Muscle of leg (tissue), 11 donors: Measurements from ENCODE around the gene FBXL7. TPM values are rescaled to one million over a fixed set of nuclear protein-coding genes. Genes with fewer than 3 reads are reported as not detected.
A peak's percentile ranks its signal among the peaks of the same experiment; 100 is the strongest.

Experiments
- DNase-seq: peaks from one replicate; pipeline ENCODE4 v3.0.0; 2013
- H3K27ac ChIP-seq: one replicate; pipeline ENCODE4 v1.5.1; 2013; ENCODE audit warnings: mild to moderate bottlenecking, low read length, control low read depth
- H3K27me3 ChIP-seq: one replicate; pipeline ENCODE4 v1.6.1; 2013; ENCODE audit warnings: low read length; ENCODE audit not compliant: control insufficient read depth, insufficient read depth
- H3K36me3 ChIP-seq: one replicate; pipeline ENCODE4 v1.6.1; 2013; ENCODE audit warnings: low read length; ENCODE audit not compliant: control insufficient read depth, insufficient read depth
- H3K4me1 ChIP-seq: one replicate; pipeline ENCODE4 v1.6.1; 2013; ENCODE audit warnings: low read length; ENCODE audit not compliant: control insufficient read depth, insufficient read depth
- H3K4me3 ChIP-seq: one replicate; pipeline ENCODE4 v1.5.1; 2013; ENCODE audit warnings: low read length, control low read depth
- H3K9me3 ChIP-seq: replicated peaks from 2 replicates; pipeline ENCODE4 v1.6.1; 2013; ENCODE audit warnings: low read depth, low read length; ENCODE audit not compliant: control insufficient read depth
- WGBS: methylation state at CpG from one replicate; pipeline ENCODE4 v1.1.5; 2013; ENCODE audit warnings: missing lambda C conversion rate; ENCODE audit not compliant: insufficient coverage; 5-methylcytosine and 5-hydroxymethylcytosine counted together
- polyA plus RNA-seq, 8 donors: library from polyadenylated mRNA; unstranded; fragments of 120-200 nt; gene quantifications; one replicate each; pipeline versions ENCODE4 v1.2.1 to v1.2.3, GENCODE V29; 2013; ENCODE audit warnings: inconsistent platforms in 1 of 8, low replicate concordance in 1 of 8; ENCODE audit not compliant: insufficient read length in 8 of 8, insufficient read depth in 1 of 8
- total RNA-seq: library from RNA; stranded (reverse); fragments of 120-200 nt; gene quantifications from one replicate; pipeline ENCODE4 v1.2.4, GENCODE V29; 2013

Gene FBXL7
- total and polyA plus RNA-seq, 9 donors = 9.0 to 26.1 (median 21.5) TPM

DNA sequence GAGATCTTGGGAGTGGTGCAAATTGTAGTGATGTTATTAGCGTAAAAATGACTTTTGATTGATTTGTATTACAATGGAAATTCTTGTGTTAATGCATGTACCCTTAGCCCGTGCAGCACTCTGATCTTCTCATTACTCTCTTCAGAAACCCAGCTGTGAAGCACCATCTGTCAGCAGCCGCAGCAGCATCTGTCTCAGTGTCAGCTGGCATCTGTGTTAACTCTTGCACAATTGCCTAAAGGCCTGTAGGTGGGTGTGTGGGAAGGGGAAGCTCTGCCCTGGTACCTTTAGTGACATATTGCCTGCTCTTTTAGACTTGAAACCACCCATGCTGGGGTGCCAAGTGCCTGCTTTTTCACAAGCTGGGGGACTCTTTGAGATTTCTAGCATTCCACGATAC is 101.3 kb downstream of the FBXL7 start:
- WGBS = no CpG with 5 or more reads among the region's 4 CpGs

DNA sequence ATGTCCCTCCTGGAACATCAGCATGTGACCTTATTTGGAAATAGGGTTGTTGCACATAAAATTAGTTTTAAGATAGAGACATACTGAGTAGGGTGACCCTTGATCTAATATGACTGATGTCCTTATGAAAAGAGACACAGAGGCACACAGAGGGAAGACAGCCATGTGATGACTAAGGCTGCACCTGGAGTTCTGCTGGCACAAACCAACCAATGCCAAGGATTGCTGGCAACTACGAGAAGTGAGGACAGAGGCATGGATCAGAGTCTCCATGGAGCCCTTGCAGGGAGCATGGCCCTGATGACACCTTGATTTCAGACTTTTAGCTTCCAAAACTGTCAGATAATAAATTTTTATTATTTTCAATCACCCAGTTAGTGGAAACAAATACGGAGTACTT is 101.9 kb downstream of the FBXL7 start:
- DNase-seq = no peak
- Histone ChIP-seq H3K4me1 (peaks cover 4% of the 10 kb centered on the region), H3K9me3 (no peaks in the 10 kb centered on the region), H3K27ac (no peak overlapping the region), H3K27me3 (no peaks in the 10 kb centered on the region), H3K36me3 (no peaks in the 10 kb centered on the region), H3K4me3 (no peak overlapping the region)
- WGBS = no CpG with 5 or more reads among the region's 2 CpGs

More for the DNA sequence above, 101.3 kb downstream of the FBXL7 start:
- Histone ChIP-seq H3K9me3 (no peaks in the 10 kb centered on the region), H3K36me3 (no peaks in the 10 kb centered on the region), H3K4me1 (peaks cover 4% of the 10 kb centered on the region), H3K27me3 (no peaks in the 10 kb centered on the region), H3K27ac (no peak overlapping the region), H3K4me3 (no peak overlapping the region)
- peak; percentile 56 for DNase-seq

DNA sequence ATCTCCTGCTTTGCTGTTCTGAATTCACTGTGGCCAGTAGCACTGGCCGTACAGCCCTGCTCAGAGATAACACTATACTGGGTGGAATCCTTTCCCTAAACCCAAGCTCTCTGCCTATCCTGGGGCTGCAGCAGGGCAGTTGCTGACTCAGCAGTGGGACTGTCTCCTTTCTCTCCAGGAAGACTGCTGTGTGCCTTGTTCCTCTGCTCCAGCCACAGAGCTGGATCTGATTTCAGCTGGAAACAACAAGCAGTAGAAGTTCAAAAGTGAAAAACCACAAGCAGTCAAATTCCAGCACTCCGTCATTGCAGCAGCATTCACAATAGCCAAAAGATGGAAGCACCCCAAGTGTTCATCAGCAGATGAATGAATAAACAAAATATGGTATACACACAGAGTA is 105.0 kb downstream of the FBXL7 start:
- Histone ChIP-seq H3K4me3 (no peak overlapping the region), H3K27ac (no peak overlapping the region), H3K36me3 (no peaks in the 10 kb centered on the region), H3K27me3 (no peaks in the 10 kb centered on the region), H3K9me3 (no peaks in the 10 kb centered on the region), H3K4me1 (peaks cover 3% of the 10 kb centered on the region)
- 80% methylated on average over 1 of the region's 2 CpGs for WGBS
- DNase-seq = no peak

DNA sequence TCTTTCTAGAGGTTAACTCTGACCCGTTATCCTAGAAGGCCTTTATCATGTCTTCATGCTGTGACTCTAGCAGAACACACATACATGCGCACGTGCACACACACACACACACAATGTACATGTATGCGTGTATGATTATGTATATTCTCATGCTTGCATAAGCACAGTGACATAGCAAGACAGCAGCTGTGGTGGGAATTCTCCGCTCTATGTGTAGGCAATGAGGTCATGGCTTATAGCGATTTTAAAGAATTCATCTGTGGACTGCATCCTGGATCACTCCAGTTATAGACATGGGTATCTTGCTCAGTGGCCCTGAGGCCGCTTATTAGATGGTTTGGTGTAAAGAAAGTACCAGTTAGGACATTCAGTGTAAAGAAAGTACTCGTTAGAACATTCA is 106.2 kb downstream of the FBXL7 start:
- Histone ChIP-seq H3K36me3 (no peaks in the 10 kb centered on the region), H3K4me3 (no peak overlapping the region), H3K27ac (peak overlapping the region; percentile 15), H3K4me1 (no peaks in the 10 kb centered on the region), H3K27me3 (no peaks in the 10 kb centered on the region), H3K9me3 (no peaks in the 10 kb centered on the region)
- DNase-seq = no peak
- 33% methylated on average over 2 of the region's 8 CpGs for WGBS

DNA sequence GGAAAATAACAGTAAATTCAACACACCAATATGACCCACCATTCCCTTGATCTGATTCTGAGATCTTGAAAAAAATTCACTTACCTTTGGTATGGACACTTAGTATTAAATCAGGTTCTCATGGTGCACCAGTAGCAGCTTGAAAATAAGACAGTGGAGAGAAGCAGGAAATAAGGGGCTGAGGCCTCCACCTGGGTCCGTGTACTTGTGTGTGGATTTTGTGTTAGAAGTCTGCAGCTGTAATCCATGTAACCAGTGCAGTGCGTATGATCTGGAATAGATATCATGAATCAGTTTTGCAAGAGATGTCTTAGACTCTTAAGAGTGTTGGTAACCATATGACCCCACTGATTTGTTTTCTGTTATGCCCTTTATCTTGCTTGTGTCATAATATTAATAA is 107.1 kb downstream of the FBXL7 start:
- Histone ChIP-seq H3K27me3 (no peaks in the 10 kb centered on the region), H3K9me3 (no peaks in the 10 kb centered on the region), H3K4me3 (no peak overlapping the region), H3K27ac (no peak overlapping the region), H3K36me3 (no peaks in the 10 kb centered on the region), H3K4me1 (no peaks in the 10 kb centered on the region)
- whole genome bisulfite sequencing = 67% methylated on average over 2 of the region's 2 CpGs
- no peak for DNase-seq

DNA sequence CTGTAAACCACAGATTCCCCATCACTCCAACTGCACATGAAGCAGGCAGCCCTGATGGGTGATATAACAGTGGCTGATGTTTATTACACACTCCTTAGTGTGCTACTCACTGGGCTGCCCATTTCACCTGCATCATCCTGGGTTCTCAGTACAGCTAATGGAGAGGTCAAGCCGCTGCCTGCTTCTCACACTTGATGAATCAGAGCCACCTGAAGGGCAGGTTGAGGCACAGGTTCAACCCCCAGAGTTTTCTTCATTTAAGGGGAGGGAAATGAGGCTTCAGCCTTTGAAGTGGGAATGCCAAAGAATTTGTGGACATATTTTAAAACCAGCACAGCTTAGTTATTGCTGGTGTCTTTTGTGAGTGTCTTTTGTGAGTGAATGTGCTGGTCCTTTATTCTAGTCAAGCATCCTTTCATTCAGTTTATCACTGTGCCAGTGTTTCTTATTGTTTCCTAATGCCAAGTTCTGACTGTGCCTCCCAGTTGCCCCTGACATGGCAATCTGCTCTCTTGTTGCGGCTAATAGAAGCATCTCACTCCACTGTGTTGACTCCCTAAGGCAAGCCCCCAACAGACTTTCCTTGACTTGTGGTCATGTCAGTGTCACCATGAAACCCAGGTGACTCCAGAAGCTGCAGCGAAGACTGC is 109.2 kb downstream of the FBXL7 start:
- no peaks in the 10 kb centered on the region for H3K9me3 ChIP-seq
- no peak overlapping the region for H3K27ac ChIP-seq
- no peak overlapping the region for H3K4me3 ChIP-seq
- 97% methylated on average over 2 of the region's 3 CpGs for WGBS
- DNase-seq = no peak
- H3K4me1 ChIP-seq = no peaks in the 10 kb centered on the region
- no peaks in the 10 kb centered on the region for H3K27me3 ChIP-seq
- H3K36me3 ChIP-seq = no peaks in the 10 kb centered on the region

DNA sequence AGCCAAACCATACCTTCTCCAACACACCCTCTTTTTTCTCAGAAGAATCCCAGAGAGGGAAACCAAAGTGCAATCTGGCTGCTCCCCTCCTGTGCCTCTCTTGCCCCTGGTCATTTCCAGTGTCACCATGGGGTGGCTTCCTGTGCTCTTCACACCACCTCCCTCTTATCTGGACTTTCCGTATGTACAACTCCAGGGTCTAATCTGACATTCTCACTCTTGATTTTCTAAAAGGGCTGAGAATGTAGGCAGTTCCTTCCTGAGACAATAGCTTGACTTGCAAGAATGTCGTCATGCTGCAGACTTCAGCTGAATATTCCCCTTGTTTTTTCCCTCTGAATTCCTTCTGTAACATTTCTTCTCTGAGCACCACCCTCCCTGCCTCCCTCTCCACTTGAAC is 110.2 kb downstream of the FBXL7 start:
- H3K9me3 ChIP-seq = peaks cover 2% of the 10 kb centered on the region
- 25% methylated on average over 1 of the region's 2 CpGs for WGBS
- no peak overlapping the region for H3K27ac ChIP-seq
- no peaks in the 10 kb centered on the region for H3K4me1 ChIP-seq
- DNase-seq = no peak
- no peaks in the 10 kb centered on the region for H3K36me3 ChIP-seq
- H3K4me3 ChIP-seq = no peak overlapping the region
- no peaks in the 10 kb centered on the region for H3K27me3 ChIP-seq

DNA sequence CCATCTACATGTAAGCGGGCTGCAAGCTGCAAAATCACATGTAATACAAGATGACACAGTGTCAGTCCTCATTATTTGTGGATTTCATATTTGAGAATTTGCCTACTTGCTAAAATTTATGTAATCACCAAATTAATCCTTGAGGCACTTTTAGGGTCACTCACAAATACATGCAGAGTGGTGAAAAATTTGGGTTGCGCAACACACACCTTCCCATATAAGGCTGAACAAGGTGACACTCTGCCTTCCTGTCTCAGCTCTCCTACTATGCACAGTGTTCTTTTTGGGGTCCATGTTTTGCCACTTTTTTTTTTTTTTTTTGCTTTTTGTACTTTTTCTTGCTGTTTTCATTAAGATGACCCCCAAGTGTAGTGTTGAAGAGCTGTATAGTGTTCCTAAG is 111.0 kb downstream of the FBXL7 start:
- no peaks in the 10 kb centered on the region for H3K36me3 ChIP-seq
- no peaks in the 10 kb centered on the region for H3K27me3 ChIP-seq
- no CpG with 5 or more reads among the region's 2 CpGs for WGBS
- no peak overlapping the region for H3K27ac ChIP-seq
- no peak overlapping the region for H3K4me3 ChIP-seq
- H3K4me1 ChIP-seq = peaks cover 3% of the 10 kb centered on the region
- no peak for DNase-seq
- peaks cover 2% of the 10 kb centered on the region for H3K9me3 ChIP-seq

DNA sequence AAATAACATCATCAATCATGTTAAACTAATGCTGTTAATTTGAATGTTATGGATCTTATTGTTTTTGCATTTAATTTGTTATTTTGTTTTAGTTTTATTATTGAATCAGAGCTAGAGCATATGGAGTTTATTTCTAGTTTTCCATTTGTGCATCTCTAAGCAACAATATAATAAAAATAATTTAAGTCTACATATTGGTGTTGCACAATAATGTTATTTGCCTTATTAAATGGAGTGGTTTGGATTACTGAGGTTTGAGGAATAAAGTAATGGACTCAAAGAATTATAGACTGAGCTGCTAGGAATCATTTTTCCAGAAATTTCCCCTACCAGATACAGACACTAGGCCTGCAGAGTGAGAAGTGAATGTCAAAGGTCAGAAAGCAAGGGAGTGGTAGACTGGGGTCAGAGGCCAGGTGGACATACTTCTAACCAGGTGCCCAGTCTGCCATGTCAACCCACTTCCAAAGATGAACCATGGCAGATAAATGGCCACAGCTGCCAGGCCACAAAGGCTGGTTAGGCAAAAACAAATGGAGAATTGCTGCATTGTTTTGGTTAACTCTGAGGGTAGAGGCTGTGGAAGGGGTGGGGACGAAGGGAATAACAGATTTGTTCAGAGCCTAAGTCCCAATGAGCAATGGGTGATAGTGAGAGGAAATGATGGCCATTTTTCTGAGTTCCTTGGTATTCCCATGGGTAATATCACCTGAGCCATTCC is 113.1 kb downstream of the FBXL7 start:
- H3K27me3 ChIP-seq = no peaks in the 10 kb centered on the region
- no peak for DNase-seq
- H3K9me3 ChIP-seq = peaks cover 2% of the 10 kb centered on the region
- H3K27ac ChIP-seq = no peak overlapping the region
- H3K36me3 ChIP-seq = no peaks in the 10 kb centered on the region
- H3K4me3 ChIP-seq = no peak overlapping the region
- WGBS = 80% methylated on average over 1 of the region's 1 CpG
- peaks cover 3% of the 10 kb centered on the region for H3K4me1 ChIP-seq

DNA sequence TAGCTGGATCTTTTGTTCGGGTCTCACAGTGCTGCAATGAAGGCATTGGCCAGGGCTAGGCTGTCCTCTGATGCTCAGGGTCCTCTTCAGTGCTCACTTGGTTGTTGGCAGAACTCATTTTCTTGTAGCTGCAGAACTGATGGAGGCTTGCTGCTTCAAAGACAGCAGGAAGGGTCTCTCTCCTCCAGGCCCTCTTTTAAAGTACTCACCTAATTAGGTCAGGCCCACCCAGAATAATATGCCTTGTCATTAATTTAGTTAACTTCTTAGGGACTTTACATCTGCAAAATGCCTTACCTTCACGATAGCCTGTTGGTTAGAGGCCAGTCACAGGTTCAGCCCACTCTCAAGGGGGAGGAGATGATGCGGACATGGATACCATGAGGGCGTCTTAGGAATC is 114.7 kb downstream of the FBXL7 start:
- H3K4me3 ChIP-seq = no peak overlapping the region
- 95% methylated on average over 3 of the region's 4 CpGs for WGBS
- peaks cover 3% of the 10 kb centered on the region for H3K4me1 ChIP-seq
- DNase-seq = no peak
- peaks cover 2% of the 10 kb centered on the region for H3K9me3 ChIP-seq
- no peaks in the 10 kb centered on the region for H3K36me3 ChIP-seq
- H3K27ac ChIP-seq = no peak overlapping the region
- no peaks in the 10 kb centered on the region for H3K27me3 ChIP-seq
